GM18873 (cell line): ENCODE measurements around the gene FOCAD.
A peak's percentile ranks its signal among the peaks of the same experiment; 100 is the strongest.
"Not testable (repeated sequence)": the region's sequence is repeated elsewhere in the genome, so short reads cannot be mapped to it uniquely, and the experiment has no call there.

Source experiments
- ATAC-seq: cut with Tn5 transposase; IDR thresholded peaks from one replicate; pipeline ENCODE4 v1.9.1; 2021; ENCODE audit warnings: mild to moderate bottlenecking, moderate library complexity, moderate number of reproducible peaks; ENCODE audit not compliant: unreplicated experiment, low FRiP score

Gene FOCAD

DNA sequence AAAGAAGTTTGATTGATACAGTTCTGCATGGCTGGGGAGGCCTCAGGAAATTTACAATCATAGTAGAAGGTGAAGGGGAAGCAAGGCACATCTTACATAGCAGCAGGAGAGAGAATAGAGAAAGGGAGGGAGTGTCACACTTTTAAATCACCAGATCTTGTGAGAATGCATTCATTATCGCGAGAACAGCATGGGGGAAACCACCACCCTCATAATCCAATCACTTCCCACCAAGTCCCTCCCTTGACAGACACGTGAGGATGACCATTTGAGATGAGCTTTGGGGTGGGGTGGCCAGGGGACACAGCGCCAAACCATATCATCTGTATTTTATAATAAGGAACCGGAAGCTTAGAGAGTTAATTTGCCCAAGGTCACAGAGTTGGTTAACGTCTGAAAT lies 13.7 kb upstream of the FOCAD start:
- ATAC-seq, result no peak

DNA sequence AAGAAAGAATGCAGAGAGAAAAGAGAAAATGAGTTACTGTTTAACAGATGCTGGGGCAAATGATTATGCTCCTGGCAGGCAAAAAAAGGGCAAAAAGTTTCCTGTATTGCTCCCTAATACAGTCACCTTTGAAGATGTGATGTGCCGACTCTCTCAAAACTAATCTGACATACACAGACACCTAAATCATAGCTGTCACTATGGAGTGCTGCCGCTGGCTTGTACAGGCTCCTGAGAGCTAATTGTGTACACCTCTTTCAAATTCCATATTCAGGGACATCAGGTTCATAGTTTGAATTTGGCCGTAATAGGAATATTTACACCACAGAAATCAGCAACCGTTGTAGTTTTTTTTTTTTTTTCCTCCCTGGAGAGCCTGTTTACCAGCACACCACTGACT lies 12.4 kb upstream of the FOCAD start:
- ATAC-seq, result no peak

DNA sequence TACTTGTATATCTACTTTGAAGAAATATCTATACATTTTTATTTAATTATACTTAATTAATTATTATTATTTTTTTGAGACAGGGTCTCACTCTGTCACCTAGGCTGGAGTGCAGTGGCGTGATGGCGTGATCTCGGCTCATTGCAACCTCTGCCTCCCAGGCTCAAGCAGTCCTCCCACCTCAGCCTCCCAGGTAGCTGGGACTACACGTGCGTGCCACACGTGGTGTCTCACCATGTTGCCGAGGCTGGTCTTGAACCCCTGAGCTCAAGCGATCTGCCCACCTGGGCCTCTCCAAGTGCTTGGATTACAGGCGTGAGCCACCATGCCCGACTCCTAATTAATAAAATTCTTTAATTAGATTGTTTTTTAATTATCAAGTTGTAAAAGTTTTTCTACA lies 10.5 kb upstream of the FOCAD start:
- ATAC-seq, result not testable (repeated sequence)

DNA sequence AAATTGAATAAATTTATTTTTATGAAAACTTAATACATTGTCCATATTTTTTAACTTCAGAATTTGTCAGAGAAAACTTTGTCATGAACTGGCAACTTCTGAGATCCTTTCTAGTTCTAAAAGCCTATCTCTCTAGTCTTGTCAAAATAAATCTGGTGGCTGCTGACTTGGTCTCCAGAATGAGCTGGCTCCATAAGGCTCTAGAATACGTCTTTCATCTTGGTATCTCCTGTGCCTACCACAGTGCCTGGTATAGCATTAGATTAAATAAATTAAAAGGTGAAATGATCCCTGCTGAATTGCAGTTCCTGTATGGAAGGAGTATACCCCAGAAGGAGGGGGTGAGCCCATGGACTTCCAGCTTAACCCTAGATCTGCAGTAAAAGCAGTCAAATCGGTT lies 2.6 kb upstream of the FOCAD start:
- ATAC-seq, result no peak

DNA sequence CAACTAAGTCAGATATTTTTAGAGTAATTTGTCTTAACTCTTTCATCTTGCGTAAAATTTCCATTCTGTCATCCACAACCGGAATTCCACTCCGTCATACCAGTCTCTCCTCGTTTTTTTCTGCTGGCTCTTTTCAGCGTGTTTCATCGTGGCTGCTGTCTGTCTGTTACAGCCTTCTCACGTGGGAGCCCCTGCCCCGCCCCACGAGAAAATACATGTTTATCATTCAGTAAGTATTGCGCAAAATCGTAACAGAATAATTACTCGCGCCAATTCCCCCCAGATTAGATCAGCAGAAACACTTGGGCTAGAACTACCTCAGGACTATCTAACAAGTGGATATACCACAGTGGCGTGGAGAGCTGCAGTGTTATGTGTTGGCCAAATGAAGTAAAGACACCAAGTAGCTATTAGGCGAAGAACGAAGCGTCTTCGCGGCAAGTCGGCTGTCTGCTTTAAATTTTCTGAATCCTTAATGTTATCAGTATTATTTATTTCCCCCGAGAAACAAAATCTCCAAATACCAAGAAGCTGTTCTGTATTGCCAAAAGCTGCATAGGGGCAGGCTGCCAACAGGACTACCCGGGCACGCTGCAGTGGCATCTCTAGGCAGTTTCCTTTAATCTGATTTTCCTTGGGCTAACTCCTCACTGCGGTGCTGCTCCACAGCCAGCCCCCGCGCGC lies 566 bp upstream of the FOCAD start:
- ATAC-seq, result peak; percentile 5

DNA sequence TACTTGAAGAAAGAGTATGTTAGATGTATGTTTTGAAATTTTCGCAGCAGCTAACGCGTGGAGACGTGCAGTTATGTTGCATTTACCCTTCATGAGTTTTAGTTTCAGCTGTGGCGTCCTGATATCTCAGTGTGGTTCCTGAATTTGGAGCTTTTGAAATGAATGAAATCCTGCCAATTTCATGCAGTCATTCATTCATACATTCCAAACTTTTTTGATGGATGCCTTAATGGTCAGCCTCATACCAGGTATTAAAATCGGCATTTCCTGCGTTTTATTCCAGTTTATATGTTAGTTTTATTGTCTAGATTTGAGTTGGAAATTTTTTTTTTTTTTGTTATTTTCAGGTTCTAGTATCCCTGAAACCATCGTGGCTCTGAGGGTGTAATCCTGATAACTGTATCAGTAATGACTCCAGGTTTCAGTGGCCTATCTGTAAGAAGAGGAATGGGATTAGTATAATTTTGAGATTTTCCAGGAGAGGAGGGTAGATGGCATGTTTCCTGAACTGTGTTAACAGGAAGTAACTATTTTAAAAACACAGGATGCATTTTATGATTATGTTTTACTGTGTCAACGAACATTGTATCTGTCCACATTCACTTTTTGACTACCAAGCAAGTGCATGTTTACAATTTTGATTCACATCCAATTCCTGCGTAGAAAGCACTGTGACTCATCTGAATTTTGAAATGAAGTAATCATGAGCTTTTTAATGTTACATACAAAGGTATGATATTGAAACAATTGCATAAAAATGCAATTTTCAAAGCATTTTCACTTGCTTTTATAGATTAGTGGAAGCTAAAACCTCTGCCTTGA lies 1.0 kb downstream of the FOCAD start:
- no peak for ATAC-seq

DNA sequence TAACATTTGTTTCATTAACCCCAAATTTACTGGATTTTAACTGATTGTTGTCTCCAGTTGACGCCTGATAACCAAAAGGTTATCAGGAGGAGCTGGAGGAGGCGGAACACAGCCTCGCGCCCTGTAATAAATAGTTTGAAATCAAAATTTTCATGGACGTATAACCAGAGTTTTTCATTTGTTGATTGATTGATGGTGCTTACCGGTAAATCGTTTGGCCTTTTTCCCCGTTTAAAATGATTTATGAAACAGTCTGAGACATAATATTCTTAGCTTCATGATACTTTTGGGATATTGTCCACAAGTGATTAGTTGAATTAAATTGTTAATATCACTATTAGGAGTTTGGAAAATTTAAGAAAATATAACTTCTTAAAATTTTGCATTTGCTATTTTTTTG lies 1.7 kb downstream of the FOCAD start:
- no peak for ATAC-seq

DNA sequence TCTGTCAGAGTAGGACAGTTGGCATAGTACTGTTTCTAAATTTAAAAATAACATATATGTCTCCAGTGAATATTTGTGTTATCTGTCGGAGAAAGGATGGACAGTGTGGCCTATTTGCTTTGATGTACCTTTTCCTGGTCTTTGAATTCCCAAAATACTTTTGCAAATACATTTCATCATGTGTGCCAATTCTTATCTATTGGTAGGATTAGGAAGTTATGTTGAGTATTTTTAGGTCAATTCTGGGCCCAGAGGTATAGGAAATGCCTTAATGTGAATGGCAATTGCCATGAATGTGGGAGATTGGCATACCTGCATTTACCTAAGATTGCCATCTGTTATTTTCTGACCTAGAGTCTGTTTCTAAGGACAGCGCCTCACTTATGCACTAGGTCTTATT lies 5.8 kb downstream of the FOCAD start:
- ATAC-seq, result no peak

DNA sequence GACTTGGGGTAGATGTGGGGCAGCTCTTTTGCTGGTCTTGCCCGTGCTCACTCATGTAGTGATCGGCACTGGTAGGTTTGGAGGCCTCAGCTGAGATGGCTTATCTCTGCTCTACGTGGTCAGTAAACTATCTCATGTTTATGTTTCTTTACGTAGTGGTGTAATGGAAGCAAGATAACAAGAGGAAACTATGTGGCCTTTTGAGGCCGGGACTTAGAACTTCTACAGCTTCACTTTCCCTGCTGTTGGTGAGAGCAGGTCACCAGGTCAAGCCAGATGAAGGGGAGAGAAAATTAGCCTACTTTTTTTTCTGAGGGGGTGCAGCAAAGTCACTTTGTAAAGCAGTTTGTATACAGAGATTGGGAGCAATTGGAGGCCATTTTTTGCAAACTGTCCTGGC lies 8.5 kb downstream of the FOCAD start:
- no peak for ATAC-seq

DNA sequence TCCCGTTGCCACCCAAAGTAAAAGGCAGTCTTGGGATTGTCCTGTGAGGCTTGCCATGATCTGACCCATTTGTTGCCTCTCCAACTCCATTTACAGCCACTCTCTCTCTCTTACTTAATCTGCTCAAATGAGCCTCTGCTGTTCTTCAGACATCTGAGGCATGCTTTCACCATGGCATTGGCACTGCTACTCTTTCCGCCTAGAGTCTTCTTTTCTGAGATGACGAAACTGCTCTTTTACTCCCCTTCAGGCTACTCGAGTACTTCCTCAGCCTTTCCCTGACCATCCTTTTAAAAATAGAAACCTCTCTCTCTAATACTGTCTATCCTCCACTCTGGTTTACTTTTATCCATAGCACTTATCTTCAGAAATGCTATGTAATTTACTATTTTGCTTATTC lies 9.0 kb downstream of the FOCAD start:
- ATAC-seq, result no peak

DNA sequence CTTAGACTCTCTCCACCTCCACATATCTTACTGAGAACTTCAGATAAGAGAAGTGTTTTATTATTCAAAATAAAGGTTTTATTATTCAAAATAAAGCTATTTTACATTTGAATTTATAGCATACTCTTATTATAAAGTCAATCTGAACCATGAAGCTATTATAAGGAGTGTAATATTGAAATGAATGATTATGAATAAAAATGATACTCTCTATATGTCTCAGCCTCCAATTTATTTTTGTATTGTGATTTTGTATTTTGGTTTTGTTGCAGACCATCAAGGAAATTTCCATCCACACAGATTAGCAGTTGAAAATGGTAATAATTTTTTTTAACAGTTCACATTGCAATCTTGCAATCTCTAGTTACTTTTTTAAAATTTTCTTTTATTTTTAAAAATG lies 10.2 kb downstream of the FOCAD start:
- no peak for ATAC-seq

DNA sequence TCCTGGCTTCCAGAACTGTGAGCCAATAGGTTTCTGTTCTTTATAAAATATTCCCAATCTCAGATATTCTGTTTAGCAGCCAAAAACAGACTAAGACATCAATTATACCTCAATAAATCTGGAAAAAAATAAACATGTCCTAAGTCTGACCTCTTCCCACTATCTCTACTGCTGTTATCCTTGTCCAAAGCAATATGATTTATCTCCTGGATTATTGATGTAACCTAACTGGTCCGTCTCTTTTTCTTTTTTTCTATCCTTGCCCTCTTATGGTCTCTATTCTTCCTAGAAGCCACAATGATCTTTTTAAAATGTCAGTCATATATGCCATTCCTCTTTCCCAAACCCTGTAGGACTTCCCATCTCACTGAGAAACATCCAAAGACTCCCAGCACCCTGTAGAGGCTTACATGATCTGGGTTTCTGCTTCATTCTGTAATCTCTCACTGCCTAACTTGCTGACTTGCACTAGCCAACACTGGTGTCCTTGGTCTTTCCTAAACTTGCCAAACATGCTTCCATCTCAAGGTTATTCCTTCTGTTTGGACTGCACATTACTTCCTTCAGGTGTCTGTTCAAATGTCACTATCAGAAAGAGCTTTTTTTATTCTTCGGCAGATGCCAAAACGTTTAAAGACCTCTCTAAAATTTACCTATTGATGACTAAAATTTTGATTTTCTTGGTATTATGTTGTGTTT lies 13.1 kb downstream of the FOCAD start:
- ATAC-seq, result no peak

DNA sequence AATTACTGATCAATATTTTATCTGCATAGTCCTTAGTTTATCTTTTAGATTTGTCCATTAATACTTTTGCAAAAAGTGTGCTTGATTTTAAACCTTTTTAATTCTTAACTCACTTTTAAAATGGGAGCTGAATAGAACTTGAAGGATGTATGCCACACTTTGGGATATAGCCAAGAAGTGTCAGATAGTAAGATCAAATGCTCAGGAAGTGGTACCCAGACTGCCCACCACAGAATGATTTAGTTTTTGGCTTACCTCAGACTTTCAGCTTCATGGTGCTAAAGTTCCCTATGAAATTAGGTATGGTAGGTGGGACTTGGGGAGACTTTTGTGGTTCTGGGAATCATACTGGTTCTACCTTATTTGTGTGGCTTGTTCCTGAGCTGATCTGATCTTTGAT lies 14.7 kb downstream of the FOCAD start:
- no peak for ATAC-seq

DNA sequence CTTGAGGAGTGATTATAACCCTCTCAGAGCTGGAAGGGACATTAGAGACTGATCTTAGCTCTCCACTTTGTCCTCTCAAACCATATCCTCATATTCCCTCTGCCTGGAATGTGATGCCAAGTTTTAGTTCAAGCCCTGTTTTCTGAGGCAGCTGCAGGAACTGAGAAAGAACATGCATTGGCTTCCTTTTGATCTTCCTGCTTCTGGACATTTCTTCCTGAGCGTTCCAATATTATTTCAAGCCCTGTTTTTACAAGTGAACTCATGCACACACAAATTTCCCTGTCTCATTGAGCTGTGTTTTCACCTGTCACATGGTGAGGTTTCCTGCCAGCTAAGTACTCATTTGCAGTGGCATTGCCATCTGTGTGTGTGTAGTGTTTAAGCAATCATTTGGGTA lies 17.0 kb downstream of the FOCAD start:
- no peak for ATAC-seq

DNA sequence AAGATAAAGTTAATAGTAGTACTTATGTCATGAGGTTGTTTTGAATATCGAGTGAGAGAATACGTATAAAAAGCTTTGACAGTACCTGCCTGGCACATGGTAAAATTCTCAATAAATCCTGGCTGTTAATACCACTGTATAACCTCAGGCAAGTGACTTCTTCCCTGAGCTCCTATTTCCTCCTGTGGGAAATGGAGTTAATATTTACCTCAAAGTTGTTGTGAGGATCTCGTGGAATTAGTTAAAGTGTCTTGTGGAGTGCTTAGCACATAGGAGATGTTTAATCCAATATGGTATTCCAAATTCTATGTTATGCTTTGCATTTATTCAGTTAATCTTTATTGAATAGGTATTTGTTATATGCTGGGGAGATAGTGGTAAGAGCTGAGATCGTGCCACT lies 18.5 kb downstream of the FOCAD start:
- no peak for ATAC-seq

DNA sequence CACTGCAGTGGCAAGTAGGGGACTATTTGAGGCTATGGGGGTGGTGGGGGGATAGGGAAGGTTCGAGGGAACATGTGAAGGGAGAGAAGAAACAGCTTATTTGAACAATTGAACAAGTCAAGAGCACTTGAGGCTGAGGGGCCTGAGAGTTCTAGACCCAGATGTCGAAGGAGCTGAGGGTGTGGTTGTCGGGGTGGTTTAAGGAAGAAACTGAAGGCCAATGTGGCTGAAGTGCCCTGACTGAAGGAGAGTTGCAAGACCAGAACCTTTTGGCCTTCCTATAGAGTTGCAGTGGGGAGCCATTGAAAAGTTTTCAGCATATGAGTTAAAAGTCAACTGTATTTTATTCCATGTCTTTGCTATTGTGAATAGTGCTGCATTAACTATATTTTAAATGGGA lies 19.1 kb downstream of the FOCAD start:
- no peak for ATAC-seq

DNA sequence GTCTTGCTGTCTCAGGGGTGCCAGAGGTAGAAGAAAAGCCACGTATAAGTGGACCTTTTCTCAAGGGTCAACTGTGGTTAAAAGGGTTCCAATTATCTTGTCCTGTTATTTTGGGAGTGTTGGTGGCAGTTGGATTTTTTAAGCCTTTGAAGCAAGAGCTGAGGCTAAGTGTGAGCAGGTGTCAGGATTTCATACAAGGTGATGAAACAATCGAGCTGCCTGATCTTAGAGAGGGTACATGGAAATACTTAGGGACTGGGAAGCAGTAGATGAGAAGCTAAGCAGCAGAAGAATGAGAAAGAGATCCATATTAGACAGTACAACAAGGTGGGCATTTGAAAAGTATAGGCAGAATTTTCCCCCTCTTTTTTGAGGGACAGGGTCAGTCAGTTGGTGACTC lies 23.6 kb downstream of the FOCAD start:
- ATAC-seq, result no peak

DNA sequence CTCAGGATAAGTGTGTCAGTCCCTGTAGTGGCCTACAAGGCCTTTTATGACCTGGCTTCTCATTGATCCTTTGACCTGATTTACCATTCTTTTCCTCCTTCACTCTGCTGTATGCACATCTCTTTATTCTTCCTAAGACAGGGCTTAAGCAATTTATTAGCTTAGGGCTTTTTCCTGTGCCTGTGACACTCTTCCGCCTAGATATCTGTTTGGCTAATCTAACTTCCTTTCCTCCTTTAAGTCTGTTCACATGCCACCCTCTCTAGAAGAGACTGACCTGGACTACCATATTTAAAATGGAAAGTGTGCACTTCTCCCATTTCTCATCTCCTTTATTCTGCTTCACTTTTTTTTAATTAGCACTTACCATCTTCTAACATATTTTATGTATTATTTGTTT lies 29.1 kb downstream of the FOCAD start:
- no peak for ATAC-seq

DNA sequence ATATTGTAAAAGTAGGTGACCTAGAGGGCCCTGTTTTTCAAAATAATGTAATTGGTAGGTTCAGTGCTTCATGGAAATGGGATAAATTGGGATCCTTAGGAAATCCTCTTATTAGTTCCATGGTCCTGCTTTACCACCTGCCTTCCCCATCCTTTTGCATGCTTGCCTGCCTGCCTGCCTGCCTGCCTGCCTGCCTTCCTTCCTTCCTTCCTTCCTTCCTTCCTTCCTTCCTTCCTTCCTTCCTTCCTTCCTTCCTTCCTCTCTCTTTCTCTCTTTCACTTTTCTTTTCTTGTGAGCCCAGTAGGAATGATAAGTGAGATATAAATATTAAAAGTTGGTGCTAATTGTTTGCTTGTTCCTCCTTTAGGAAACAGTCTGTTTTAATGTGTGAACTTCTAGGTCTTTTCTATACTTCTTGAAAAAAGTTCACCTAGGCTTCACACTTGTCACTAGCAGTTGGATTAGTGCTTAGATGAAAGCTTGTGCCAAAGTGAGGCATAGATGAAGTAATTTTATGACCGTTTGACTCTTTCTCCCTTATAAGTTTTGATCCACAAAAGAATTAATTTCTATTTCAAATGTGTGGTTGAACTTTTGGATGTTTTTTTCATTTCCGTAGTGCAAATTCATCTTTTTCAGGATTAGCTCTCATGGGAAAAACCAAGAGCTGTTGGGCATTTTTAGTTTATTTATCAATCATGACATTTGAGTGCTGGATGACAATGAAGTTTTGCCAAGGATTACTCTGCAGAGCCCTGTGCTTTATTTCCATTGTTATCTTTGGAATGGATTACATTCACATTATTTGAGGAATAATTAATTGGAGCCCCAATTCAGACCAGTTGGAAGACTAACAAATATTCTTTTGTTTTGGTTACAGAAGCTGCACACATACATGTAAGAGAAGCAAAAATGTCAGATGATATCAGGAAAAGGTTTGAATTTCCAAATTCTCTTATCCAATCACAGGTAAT lies 30.7 kb downstream of the FOCAD start:
- ATAC-seq, result no peak

DNA sequence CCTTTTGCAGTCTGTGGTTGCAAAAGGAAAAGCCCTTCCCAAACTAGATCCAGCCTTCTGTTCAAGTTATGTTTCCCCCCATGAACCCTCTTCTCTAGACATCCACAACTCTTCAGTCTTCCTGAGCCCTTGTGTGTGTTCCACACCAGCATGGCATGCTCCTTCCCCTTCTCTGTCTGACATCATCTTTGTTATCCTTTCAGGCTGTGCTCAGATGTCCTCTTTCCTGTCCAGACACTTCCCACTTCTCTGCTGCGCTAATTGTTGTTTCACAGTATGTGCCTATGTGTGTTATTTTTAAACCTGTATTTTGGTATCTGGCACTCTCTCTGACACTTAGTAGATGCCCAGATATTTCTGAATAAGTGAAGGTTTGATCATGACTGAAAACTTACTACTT lies 38.2 kb downstream of the FOCAD start:
- ATAC-seq, result no peak
